Frontal cortex (tissue), 4 donors: ENCODE results near the gene PNPLA3. TPM values are rescaled to one million over a fixed set of nuclear protein-coding genes. Genes with fewer than 3 reads are reported as not detected.
A peak's percentile ranks its signal among the peaks of the same experiment; 100 is the strongest.
"Not testable (repeated sequence)": the region's sequence is repeated elsewhere in the genome, so short reads cannot be mapped to it uniquely, and the experiment has no call there.

ENCODE experiments used
- DNase-seq, 2 donors: peaks; one replicate each; pipeline ENCODE4 v3.0.0; 2012; ENCODE audit warnings: low spot score in 2 of 2
- FAIRE-seq: peaks from 2 replicates; lab custom pipeline; 2012; peaks lifted over from hg19 to GRCh38; lab: Jason Lieb, UNC
- total RNA-seq: library from RNA; depleted of rRNA; stranded (reverse); fragments of >200 nt; gene quantifications from one replicate; pipeline ENCODE4 v1.2.3, GENCODE V29; 2014
- donor health status: control.
- donor health status: control.
- donor health status: control.

Gene PNPLA3
- total RNA-seq, 1 donor from 2014 or later, result 17.5 TPM

DNA sequence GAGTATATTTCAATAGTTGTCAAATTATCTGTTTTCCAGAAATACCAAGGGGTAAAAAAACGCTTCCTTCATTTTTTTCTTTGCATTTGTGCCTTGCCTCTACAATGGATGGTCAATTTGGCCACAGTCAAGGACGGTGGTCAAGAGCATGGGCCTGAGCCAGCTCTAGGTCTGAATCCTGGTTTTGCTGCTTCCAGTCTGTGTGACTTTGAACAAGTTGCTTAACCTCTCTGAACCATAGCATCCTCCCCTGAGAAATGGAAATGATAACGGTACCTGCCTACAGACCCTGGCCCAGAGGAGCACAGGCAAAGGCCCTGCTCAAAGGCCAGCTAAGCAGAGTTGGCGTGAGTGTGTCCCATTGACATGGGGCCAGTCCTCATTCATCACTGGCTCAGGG, 34.9 kb upstream of the PNPLA3 start:
- DNase-seq (no peak), FAIRE-seq (no peak)

DNA sequence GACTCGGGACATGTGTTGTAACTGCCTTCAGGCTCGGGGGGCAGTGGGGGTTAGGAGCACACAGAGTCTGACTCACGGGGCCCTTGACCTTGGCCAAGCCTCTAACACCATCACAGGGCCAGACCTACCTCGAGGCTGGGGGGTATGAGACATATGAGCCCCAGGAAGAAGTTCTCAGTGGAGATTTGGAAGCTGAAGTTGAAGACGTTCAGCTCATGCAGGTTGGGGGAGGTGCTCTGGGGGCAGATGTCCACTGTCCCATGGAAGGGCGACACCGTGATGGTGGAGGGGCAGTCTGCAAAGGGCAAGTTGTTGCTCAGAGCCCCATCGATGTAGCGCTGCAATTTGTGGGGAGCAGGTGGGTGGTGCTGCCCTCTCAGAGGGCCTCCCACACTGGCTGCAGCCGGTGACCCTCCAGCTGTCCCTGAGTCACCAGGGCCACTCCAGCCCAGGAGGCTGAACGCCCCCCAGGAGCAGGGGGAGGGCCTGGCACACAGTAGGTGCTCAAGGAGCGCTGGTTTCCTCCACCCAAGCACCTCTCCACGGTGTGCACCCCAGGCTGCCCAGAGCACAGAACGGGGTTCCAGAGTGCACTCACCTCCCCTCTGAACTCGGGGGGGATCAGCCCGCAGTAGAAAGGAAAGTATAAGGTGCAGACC, 34.3 kb upstream of the PNPLA3 start:
- DNase-seq, result no peak
- no peak for FAIRE-seq

DNA sequence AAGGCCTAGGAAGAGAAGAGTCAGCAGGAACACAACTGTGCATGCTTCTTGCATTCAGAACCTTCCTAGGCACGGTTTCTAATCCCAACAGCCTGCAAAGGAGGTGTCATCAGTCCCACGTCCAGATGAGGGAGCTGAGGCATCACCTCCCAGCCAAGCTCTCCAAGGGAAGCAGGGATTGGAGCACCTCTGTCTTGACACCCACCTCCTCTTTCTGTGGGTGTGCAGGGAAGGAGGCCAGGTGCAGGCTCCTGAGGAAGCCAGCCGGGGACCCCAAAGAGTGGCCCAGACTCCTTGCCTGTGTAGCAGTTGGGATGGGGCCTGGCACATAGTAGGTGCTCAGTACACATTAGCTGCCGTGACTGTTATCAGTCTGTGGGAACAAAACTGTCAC, 33.7 kb upstream of the PNPLA3 start:
- FAIRE-seq (no peak), DNase-seq (no peak)

DNA sequence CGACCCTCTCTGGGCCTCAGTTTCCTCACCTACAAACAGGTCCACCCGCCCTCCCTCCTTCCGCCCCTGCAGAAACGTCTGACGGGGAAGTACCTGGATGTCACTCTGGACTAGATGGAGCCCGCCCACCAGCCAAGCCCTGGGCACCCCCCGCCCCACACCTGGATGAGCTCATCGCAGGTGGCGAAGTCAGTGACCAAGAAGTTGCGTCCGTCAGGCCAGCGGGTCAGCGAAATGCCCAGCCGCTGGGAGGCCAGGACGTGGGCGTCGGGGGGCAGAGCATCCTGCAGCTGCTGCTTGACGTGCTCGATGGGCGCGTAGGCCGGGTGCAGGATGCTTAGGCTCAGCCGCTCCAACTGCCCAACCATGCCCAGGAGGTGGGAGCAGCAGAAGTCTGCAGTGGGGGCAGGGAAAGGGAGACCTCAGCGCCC, 32.7 kb upstream of the PNPLA3 start:
- FAIRE-seq, result no peak
- DNase-seq, result no peak

DNA sequence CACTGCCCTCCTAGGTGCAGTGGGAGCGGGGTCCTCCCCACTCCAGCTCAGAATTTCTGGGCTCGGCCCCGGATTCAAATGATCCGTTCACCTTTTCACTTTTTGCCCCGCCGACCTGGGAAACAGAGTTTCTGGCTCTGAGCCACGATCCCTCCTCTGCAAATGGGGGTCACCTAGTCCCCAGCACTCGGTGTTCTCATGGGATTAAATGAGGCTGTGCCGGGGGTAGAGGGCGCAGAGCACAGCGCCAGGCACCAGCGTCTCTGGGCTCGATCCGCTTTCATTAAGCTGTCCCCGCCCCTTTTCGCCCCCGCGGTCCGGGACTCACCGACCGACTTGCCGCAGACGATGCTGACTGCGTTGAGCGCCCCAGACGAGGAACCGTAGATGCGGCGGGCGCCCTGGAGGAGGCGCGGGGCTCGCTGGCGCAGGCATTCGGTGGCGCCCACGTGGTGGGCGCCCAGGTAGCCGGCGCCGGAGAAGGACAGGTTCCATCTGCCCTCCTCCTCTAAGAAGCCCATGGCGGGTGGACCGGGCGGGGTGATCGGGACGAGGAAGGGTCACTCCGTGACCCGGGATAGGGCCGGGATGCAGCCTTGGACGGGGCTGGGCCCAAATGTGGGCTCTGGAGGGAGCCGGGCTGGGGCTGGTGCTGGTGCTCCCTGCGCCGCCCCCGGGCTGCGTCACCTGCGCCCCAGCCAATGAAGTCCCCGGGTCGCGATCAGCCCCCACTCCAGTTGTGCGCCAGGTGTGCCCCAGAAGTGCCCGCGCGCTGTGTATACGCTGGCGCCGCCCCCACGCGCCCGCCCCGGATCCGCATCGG, 32.0 kb upstream of the PNPLA3 start, which contains the start of gene PNPLA5:
PNPLA5 (minus strand) TSS at position 654 of the 823 bp plus-strand sequence; CDS start at position 521, 133 bp downstream.
- DNase-seq, result peak in 1 of 2 donors; percentile 58

DNA sequence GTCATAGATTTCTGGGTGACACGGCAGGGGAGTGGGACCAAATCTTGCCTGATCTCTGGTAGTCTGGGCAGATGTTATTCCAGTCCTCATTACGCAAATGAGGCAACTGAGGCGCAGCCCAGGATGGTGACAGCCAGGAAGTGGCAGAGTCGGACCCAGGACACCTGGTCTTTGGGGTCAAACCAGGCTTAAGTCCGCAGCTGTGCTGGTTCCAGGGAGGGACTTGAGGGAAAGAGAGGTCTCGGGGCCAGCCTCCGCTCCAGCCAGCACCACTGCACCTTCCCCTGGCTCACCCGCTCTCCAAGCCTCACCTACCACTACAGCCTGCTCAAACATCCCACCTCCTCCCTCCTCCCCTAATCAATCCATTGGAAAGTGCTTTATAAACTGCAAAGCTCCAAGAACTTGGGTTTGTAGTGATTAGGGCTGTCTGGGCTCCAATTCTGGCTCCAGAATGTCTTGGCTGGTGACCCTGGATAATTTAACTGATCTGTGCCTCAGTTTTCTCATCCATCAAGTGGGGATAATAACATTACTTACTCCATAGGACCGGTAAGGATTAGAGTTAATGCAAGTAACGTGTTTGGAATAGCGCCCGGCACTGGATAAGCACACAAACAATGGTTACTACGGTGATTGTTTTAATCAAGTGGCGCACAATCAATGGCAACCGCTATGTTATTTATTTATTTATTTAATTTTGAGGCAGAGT, 31.3 kb upstream of the PNPLA3 start:
- FAIRE-seq (no peak), DNase-seq (no peak)

More for the DNA sequence above, 32.0 kb upstream of the PNPLA3 start, which contains the start of gene PNPLA5:
- FAIRE-seq, result no peak

DNA sequence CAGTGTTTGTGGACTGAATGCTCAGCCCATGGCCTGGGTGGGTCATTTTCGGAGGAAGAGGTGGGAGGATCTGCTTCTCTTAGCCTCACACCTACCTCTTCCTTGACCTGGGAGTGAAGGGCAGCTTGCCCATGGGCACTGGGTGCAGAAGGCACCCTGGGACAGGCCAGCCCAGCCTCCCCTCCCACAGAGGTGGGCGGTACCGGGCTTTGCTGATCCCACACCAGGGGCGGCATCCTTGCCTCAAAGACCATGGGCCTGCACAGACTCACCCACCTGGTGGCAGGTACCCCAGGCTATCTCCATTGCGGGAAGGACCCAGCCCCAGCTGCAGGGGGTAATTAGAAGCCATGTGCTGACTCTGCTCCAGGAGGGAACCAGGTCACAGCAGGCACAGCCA, 30.3 kb upstream of the PNPLA3 start:
- FAIRE-seq (no peak), DNase-seq (no peak)

DNA sequence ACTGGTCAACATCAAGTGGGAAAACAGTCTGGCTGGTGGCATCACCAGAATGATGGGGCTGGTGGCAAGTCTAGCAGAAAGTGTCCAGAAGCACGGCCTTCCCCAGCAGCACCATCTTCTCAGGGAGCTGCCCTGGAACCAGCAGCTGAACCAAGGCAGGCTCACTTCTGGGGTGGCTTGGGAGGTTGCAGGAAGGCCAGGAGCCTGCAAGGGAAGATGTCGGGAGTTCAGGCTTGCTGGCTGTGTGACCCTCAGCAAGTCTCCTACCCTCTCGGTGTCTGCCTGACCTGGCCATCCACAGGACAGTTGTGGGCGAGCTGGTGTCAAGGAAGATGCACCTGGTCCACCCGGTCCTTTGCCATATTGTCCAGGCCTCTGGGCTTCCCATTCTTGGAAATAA, 29.5 kb upstream of the PNPLA3 start:
- no peak for FAIRE-seq
- no peak for DNase-seq

DNA sequence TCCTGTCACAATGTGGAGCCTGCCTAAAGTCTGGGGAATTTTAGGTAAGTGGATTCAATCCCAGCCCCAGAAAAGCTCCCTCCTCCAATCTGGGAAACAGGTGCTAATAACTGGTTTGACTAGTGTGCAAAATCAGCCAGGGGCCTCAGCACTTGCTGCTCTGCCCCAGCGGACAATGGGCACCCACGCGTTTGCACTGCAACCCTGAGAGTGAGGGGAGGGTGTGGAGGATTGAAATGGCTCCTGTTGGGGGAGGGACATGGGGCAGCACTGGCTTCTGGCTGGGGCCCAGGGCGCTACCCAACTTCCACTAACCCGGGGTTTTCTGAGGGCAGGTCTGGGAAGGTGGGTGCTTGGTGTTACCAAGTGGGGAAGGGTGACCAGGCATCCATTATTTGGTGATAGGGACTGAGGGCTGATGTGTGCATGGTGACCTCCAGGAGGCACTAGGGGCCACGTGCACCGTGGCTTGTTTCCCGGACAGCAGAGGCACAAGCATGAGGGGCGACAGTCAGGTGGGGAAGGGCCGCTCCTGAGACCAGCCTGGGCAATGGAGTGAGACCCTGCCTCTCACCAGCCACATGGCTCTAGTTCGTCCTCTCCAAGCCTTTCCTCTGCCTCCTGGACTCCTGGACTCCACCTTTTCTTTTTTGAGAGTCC, 27.5 kb upstream of the PNPLA3 start:
- DNase-seq (no peak), FAIRE-seq (no peak)

DNA sequence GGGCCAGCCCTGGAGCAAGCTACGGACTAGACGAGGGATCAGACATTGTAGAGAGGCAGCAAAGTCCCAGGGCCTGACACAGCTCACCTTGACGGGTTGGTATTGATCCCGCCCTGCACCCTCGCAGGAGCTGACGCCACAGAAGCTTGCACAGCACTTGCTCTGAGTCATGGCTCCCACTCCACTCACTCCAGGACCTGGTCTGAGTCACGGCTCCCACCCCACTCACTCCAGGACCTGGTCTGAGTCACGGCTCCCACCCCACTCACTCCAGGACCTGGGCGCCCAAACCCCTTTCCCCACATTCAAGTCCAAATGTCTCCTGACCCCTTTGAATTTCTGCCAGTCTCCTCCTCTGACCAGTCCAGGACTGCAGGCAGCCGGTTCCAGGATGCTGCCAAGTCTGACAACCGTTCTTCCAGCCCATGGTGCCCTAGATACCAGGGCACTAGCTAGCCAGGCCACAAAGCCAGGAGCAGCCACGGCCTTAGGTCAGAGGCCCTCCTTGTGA, 25.8 kb upstream of the PNPLA3 start:
- FAIRE-seq, result no peak
- DNase-seq, result no peak

DNA sequence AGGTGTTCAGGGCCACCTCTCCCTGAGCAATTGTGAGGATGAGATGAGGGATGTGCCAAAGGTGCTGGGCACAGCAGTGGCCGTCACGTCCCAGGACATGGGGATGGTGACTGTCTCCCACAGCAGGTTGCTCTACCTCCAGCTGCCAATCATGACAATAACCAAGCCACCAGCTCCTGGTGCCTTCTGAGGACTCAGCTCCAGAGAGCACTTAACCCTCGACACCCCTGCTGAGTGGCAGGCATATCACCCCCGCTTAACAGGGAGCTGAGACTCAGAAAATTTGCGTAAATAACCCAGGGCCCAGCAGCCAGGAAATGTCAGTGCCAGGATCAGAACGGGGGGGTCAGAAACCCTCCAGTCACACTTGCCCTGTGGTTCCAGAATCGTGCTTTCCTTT, 23.4 kb upstream of the PNPLA3 start:
- FAIRE-seq, result no peak
- DNase-seq, result no peak

DNA sequence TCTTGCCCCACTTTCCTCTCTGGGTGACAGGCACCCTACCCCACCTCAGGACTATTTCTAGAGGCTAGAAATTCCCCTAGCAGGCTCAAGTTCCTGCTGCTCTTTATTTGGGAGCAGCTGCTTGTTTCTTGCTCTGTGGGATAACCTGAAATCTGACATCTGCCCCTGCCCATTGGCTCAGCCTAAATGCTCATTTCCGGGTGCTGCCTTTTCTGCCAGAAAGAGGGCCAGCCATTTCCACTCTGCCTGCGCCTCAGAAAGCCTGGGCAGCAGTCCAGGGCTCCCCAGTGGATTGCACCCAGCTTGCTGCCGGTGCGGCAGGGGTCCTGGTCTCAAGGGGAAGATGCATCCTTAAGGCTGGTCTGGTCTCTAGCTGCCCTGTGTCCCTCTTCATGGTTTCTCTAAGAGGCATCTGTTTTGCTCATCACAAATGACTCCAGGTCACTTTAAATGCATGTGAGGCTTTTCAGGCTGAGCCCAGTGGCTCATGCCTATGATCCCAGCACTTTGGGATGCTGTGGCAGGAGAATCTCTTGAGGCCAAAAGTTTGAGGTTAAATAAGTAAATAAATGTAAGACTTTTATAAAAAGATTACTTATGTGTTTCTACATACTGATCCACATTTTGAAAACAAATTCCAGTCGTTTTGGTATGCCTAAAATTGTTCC, 21.5 kb upstream of the PNPLA3 start:
- FAIRE-seq, result no peak
- DNase-seq, result no peak

DNA sequence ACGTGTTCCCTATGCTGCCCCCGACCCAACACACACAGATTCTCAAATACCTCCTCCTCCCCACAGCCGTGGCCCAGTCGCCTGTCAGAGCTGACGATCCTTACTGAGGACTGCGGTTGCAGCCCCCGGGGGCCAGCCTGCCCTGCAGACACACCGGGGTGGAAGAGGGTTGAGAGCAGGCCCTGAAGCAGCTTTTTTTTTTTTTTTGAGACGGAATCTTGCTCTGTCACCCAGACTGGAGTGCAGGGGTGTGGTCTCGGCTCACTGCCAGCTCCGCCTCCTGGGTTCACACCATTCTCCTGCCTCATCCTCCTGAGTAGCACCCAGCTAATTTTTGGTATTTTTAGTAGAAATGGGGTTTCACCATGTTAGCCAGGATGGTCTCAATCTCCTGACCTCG, 20.6 kb upstream of the PNPLA3 start:
- FAIRE-seq, DNase-seq: not testable (repeated sequence)

DNA sequence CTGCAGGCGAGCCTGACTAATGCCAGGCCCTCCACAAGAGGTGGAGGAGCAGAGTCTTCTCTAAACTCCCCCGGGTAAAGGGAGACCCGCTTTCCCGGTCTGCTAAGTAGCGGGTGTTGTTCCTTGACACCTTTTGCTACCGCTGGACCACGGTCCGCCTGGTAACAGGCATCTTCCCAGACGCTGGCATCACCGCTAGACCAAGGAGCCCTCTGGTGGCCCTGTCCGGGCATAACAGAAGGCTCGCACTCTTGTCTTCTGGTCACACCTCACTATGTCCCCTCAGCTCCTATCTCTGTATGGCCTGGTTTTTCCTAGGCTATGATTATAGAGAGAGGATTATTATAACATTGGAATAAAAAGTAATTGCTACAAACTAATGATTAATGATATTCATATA, 19.2 kb upstream of the PNPLA3 start:
- FAIRE-seq, DNase-seq: not testable (repeated sequence)

DNA sequence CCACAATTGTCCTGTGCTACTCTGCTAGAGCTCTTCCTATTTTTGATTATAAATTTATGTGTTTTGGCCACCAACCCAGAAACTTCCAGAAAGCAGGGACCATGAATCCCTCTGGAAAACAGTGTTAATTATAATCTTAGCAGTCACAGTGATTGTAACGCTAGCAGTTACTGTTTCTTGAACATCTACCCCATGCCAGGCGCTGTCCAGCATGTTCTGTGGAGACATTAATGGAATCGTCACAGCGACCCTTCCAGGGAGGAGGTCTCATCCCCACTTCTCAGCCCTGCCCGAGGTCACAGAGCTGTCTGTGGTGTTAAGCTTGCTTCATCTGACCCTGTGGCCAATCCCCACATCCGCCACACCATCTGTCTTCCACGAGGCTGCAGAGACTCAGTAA, 17.9 kb upstream of the PNPLA3 start:
- FAIRE-seq, result no peak

DNA sequence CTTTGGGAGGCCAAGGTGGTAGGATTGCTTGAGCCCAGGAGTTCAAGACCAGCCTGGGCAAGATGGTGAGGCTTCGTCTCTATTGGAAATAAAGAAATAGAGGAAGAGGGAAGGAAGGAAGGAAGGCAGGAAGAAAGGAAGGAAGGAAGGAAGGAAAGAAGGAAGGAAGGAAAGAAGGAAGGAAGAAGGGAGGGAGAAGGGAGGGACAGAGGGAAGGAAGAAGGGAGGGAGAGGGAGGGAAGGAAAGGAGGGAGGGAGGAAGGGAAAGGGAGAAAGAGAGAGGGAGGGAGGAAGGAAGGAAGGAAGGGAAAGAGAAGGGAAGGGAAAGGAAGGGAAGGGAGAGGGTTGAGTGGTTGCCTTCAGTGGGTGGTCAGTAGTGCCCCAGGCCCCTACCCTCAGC, 13.9 kb upstream of the PNPLA3 start:
- DNase-seq (no peak), FAIRE-seq (no peak)

More for the DNA sequence above, 17.9 kb upstream of the PNPLA3 start:
- no peak for DNase-seq

DNA sequence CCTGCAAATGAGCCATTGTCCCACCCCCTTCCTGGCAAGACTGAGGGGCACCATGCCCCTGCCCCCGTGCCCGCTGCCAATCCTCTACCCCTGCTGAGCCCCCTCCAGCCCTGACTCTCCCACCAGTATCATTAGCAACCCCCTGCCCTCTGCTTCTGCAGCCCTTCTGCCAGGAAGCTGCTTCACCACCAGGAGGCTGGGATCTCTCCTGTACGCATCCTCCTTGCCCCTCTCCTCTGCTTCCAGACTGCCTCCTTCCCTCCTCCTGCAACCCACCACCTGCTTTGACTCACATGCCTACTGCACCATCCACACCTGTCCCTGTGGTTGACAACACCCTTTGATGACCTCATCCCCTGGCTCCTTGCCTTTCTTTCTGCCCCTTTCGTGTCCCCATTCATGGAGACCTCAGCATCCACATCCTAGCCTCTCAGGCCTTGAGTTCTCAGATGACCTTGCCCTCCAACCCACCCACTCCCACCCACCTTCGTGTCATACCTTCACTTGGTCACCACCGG, 13.4 kb upstream of the PNPLA3 start:
- FAIRE-seq (no peak), DNase-seq (no peak)

DNA sequence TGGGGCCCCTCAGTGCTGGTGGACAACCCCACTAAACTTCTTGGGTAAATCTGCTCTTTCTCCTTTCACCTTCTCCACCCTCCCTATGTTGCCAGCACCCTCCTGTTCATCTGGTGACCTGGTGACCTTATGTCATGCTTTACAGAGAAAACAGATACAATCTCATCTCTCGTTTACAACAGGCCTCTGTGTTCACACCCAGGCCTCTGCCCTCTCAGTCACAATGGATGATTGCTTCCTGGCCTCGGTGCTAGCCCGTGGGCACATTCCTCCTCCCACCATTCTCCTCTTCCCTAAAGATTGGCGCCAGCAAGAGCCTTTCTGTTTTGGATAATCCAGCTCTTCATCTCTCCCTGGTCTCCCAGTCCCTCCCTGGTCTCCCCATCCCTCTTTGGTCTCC, 12.3 kb upstream of the PNPLA3 start:
- no peak for DNase-seq
- no peak for FAIRE-seq

DNA sequence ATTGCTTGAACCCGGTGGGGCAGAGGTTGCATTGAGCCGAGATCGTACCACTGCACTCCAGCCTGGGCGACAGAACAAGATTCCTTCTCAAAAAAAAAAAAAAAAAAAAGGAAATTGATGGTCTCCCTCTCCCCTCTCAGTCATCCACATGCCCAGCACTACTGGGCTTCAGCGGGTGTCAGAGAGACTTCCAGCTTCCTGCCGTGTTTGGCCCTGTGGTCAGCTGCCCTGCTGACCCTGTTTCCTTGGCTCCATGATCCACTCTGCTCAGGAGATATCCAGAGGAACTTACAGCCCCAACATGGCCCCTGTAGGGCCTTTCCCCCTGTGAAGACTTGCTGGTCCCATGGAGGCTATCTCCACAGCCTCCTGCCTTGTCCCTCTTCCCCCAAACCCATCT, 6.1 kb upstream of the PNPLA3 start:
- FAIRE-seq (no peak), DNase-seq (no peak)
